ENCODE data around the gene MXRA8.
"Not testable (repeated sequence)": the region's sequence is repeated elsewhere in the genome, so short reads cannot be mapped to it uniquely, and the experiment has no call there.

MXRA8 gene, protein sequence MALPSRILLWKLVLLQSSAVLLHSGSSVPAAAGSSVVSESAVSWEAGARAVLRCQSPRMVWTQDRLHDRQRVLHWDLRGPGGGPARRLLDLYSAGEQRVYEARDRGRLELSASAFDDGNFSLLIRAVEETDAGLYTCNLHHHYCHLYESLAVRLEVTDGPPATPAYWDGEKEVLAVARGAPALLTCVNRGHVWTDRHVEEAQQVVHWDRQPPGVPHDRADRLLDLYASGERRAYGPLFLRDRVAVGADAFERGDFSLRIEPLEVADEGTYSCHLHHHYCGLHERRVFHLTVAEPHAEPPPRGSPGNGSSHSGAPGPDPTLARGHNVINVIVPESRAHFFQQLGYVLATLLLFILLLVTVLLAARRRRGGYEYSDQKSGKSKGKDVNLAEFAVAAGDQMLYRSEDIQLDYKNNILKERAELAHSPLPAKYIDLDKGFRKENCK
- 0 to 0.37 (median 0.13) reads per million in 4 experiments for total RNA-seq

DNA sequence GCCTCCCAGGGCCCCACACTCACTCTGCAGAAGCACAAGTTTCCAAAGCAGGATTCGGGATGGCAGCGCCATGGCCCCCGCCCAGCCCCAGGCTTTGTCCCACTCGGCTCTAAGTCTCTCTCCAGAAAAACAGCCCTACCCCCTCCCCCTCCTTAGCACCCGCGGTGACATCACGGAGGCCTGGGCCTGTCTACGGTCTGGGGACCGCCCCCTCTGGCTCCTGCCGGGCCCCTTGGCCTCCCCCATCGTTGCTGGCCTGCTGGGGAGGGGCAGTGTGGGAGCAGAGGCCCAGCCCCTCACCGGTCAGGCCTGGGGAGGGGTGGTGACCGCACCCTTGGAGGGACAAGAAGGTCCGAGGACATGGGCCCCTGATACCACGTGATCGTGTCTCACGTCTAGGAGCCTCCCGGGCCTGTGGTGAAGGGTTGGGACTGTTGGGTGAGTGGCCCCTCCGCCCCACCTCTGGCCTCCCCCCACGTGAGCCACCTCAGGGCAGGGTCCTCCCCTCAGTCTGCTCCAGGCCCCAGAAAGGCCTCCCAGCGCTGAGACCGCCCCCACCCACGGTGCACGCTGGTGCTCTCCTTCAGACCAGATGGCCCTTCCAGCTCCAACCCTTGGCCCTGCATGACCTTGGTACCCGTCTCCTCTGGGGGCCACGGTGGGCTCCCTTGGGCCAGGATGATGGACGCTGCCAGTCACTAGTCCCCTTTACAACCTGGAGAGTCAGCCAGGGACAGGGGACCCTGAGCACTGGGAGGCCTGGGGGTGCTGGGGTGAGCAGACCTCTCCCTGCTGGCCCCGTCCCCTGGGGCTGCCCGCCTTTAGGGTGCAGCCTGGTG is at the start of gene MXRA8:
Gene MXRA8 (minus strand): TSS at position 123 of the 839 bp plus-strand sequence. CDS start 51 bp downstream, at position 72.
- DNase-seq, result no peak

DNA sequence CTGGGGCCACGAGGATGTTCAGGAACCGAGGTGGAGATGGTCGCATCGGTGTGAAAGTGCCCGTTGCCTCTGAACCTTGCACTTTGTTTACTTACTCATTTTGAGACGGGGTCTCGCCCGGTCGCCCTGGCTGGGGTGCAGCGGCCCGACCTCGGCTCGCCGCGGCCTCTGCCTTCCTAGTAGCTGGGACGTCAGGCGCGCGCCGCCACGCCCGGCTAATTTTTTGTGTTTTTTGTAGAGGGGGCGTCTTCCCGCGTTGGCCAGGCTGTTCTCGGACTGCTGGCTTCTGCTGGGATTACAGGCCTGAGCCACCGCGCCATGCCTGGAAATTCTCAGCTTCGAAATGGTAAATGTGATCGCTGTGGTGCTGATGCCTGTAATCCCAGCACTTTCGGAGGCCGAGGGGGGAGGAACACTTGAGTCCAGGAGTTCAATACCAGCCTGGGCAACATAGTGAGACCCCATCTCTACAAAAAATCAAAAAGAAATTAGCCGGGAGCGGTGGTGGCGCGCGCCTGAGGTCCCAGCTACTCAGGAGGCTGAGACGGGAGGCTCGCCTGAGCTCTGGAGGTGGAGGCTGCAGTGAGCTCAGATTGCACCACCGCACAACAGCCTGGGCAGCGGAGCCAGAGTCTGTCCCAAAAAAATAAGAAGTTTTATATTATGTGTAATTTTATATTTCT is 49.4 kb upstream of the MXRA8 start:
- no peak for DNase-seq

DNA sequence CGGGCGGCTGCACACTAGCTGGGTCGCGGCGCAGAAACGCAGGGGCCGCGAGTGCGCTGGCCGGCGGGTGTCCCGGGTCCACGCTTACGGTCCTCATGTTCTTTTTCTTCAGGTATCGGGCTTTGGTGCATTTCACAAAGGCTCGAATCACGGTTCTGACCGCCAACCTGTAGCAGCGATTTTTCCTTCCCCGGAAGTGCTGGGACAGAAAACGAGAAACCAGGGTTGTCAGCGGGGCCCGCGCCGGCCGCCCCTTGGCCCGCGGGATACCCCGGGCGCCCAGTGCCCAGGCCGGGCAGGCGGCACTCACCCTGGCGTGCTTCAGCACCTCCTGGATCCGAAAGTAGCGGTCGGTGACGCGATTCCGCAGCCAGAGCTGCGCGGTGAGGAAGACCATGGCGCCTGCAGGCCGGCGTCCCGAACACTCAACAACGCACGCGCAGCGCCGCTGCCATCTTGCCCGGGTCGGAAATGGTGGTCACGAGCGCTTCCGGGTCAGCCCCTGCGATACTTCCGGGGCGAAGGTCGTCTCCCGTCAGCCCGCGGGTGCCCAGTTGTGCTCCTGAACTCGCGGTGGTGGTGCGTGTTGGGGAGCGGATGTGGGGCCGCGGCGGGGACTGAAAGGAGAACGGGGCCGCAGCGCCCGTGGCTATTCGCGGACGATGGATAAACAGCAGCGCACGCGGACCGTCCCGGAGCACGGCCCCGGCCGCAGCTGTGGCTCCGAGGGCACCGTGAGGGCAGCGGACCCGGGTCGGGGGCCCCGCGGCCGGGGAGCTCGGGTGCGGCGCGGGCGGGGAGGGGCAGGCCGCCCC is 48.7 kb upstream of the MXRA8 start, which contains the start of gene MRPL20:
Gene MRPL20 (minus strand): TSS at position 473 of the 815 bp plus-strand sequence. CDS start 76 bp downstream, at position 397.
- peak; percentile 91 for DNase-seq

DNA sequence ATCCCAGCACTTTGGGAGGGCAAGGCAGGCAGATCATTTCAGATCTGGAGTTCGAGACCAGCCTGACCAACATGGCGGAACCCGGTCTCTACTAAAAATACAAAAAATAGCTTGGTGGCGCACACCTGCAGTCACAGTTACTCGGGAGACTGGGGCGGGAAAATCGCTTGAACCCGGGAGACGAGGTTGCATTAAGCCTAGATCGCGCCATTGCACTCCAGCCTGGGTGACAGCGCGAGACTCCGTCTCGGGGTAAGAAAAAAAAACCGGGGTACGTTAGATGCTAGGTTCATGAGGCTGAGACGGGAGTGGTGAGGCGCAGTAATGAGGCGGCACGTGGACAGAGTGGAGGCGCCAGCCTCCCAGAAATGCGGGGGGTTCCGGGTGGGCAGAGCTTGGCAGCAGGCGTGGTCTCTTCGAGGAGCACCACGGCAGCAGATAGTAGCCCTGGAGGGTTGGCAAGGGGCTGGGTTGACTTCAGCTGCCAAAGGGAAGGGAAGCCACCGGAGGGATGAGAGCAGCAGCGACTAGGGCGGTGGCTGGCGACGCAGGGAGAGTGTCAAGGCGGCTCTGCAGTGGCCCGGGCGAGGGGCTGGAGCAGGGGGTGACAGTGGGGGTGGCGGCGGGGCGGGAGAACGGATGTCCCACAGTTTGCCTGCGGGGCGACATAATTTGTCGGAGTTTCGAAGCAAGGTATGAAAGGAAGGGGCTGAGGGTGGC is 47.9 kb upstream of the MXRA8 start:
- no peak for DNase-seq

DNA sequence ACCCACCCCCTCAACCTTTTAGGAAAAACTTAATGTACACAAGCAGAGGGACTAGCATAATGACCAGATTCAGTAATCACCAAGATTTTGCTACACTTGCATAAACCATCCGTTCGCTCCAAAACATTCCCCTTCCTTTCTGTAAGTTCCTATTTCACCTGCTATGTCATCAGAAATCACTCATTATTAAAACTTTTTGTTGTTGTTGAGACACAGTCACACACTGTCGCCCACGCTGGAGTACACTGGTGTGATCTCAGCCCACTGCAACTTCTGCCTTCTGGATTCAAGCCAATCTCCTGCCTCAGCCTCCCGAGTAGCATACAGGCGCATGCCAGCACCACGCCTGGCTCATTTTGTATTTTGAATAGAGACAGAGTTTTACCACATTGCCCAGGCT is 45.3 kb upstream of the MXRA8 start:
- no peak for DNase-seq

DNA sequence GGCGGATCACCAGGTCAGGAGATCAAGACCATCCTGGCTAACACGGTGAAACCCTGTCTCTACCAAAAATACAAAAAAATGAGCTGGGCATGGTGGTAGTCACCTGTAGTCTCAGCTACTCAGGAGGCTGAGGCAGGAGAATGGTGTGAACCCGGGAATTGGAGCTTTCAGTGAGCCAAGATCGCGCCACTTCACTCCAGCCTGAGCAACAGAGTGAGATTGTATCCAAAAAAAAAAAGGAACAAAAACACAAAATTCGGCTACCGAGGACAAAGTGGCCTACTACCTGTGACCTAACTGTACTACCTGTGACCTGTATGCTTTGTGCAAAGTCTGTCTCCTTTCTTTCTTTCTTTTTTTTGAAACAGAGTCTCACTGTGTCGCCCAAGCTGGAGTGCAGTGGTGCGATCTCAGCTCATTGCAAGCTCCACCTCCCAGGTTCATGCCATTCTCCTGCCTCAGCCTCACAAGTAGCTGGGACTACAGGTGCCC is 44.6 kb upstream of the MXRA8 start:
- not testable (repeated sequence) for DNase-seq

DNA sequence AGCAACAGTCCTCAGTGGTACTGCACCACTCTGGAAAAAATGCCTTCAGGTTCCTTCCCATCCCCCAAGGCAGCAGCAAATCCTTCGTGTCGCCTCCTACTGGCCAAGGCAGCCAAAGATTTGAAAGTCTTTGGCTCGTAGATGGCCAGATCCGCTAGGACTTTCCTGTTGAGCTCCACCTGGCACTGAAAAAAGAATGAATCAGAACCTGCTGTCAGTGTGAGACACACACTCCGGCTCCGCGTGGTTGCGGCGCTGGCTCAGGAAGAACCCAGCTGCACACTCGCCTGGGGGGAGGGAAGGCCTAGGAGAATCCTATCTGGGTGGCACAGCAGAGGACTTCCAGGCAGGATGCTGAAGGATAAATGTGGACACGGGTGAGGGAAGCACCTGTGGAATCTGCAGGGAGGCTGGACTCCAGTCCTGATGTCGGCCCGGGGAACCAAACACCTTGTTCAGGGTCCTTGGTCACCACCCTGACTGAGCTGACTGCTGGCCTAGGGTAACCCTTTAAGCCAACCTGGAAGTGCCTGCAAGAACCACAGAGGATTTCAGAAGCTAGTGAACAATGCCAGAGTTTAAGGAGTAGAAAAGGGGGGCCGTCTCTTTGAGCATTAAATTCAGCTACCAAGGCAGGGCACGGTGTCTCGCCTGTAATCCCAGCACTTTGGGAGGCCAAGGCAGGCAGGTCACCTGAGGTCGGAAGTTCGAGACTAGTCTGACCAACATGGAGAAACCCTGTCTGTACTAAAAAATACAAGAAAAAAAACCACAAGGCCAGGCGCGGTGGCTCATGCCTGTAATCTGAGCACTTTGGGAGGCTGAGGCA is 43.9 kb upstream of the MXRA8 start:
- no peak for DNase-seq

DNA sequence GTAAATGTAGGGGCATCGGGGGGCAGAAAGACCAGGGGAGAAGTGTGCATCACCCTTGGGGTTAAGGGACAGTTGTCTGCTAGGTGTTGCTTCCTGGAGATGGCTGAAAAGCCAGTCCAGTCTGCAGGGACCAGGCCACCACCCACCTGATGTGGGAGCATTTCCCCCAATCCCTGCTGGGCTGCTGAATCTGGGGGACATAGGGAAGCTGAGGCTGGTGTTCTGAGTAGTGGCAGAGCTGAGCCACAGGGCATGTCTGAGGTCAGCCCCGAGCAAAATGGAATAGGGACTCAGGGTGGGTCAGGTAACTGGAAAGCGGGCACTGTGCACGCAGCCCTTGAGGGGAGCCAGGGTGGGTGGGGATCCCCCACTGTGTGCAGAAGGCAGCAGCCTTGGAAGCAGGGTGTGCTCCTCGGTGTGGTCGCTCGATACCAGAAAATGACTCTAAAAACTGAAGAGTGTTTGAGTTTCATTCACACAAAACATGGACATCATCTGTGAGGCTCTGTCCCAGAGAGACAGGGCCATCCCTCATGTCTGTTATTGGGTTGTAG is 43.2 kb upstream of the MXRA8 start:
- DNase-seq, result no peak

DNA sequence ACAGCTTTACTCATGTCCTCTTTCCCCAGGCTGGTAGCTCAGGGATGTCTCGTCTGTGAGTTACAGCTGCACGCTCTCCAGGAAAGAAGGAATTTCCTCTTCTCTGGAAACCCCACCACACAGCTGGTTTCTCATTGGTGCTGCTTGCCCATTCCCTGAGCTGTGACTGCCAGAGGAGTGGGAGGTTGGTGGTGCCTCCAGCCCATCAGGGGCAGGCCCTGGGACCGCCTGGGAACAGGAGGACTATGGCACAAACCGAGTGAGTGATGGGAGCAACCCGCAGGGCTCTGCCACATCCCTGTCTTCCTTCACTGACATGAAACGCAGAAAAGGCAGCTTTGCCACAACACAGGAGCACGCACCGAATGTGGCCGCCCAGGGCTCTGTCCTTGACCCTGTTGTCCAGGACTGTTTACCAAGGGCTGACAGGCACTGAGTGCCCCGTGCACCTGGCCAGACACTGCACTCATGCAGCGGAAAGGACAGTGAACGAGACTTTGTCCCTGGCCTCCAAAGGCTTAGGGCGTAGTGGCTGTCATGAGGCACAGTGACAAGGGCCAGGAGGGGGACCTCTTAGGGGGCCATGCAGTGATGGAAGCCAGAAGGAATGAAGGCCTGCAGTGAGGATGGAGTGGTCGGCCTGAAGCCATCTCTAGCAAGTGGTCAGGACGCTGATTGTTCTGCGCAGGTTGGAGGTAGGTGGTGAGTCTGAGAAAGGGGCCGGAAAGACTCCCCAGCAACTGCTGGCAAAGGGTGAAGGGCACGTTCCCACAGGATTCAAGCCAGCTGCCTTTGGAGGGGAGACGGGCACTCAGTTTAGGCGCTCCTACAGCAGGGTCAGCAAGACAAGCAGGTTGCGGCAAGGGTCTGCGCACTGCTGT is 42.5 kb upstream of the MXRA8 start:
- no peak for DNase-seq

DNA sequence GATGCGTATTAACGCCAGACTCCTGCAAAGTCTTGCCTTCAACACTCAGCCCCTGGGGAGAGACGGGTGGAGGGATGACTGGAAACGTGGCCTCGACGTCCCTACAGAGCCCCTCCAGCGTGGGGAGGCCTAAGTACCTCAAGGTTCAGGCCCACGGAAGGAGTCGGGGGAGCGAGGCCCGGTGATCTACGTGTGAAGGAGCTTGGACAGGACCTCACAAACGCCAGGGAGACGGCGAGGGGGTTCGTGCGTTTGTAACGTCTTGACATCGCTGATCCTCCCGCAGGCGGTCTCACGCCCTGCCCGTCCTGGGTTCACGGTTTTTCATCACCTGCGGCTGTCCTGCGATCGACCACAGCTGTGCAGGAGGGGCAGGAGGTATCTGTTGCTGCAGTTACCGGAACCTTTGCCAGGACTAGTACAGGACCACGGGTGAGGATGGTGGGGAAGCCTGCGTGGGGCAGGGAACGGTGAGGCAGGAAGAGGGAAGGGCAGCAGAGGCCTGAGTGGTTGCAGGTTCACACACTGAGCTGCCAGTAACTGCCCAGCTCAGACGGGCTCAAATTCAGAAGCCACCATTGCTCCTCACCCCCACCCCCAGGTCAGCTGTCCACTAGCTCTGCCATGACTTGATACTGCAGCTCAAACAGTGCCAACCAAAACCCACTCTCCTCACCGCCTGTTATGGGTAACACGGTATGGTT is 41.7 kb upstream of the MXRA8 start:
- DNase-seq, result no peak

DNA sequence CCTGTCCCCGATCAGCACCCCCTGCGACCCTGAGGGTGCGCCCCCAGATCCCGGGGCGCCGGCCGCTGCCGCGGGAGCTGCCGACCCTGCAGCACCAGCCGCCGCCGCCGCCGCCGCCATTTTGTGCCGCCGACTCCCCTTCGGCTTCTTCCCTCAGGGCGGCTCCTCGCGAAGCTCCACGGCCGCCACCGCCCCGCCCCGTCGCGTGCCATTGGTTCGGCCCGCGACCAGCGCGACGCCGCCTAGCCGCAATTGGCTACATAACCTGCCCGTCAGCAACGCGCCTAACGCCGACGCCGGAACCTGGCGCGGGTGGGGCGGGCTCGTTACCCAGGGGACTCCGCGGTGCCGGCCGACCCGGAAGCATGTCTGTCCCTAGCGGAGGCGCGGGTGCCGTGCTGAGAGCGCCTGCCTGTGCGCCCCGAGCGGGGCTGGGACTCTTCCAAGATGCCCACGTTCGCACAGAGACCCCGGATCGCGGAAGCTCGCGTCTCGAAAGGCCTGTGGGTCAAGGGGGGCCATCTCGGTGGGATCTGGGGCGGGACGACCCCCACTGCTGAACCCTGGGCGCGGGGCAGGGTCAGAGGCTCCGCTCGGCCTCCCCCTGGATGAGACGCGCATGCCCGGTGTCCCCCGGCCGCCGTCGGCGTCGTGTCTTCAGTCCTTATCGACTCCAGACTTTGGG is 41.0 kb upstream of the MXRA8 start, which contains the start of gene CCNL2:
Gene CCNL2 (minus strand): TSS at position 149 of the 685 bp plus-strand sequence. CDS start 29 bp downstream, at position 120.
- peak; percentile 98 for DNase-seq

DNA sequence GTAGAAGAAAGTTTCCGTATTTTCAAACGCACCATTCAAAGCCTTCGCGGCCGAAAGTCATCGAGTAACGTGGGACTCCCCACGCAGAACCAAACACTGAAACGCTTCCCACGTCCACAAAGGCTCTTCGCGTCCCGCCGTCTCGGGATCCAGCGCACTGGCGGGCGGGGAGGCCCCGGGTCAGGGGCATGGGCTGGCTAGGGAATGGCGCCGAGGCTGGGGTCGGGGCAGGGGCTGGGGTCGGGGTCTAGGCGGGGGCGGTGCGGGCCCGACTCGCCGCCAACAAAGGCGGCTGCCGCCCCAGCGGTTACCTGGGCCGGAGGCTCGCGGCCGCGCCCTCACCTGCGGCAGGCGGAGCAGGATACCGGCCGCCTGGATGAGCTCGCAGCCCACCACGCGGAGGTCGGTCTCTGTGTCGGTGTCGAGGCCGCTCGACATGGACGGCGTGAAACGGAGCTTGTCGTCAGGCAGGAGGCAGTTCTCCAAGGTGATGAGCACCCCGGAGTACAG is 40.4 kb upstream of the MXRA8 start:
- DNase-seq, result no peak

DNA sequence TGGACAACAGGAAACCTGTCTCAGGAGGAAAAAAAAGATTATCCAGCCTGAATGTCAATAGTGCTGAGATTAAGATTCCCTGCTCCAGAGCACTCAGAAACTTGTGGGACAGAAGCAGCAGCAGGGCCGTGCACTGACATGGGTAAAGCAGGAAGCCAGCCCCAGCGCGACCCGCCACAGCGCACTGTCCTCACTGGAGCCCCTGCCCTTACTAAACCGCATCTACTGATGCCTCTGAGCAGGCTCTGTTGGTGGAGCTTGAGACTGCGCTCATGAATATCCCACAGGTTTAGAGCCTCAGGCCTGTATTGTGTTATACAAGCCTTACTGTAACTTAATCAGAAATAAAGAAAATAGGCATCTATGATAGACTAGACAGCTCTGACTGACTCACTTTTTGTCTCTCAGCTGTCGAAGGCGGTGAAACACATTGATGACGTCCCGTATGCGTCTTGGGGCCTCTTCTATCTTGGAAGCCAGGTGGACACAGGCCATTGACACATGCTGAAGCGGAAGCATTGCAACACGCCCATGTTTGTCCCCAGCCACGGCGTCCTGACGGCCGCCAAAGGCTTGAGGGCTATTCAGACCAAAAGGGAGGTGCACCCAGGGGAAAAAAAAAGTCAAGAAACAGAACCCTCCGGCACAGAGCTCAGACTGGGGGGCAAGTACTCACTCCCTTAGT is 39.6 kb upstream of the MXRA8 start:
- DNase-seq, result no peak

DNA sequence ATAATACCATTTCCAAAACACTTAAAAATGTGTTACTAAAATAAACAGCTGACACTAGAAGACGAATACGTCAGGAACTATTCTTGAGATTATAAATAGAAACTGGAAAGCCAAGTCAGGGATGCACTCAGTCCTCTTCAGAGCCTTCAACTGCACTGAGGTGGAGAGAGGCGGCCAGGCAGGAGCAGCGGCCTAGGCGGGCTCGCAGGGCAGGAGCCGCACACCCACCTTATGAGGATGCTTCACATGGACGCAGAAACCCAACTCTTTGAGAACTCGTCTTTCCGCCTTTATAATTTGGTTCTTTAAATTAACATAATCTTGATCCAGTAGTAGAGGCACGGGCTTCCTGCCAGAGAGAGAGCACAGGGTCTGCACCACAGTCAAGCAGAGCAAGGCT is 36.8 kb upstream of the MXRA8 start:
- DNase-seq, result no peak

DNA sequence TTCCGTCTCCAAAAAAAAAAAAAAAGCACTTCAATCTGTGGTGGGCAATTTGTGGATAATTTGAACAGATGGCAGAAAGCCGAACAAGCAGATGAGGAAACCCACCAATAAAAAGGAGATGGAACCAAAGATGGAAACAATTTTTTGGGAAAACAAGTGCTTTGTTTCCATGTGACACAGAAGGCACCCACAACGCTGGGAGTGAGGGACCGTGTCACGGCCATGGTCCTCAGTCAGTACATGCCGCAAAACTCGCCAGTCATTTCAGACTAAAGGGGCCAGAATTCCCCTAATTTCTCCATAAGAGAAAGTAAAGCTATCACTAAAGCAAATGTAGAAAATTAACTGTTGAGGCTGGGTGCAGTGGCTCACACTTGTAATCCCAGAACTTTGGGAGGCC is 35.8 kb upstream of the MXRA8 start:
- DNase-seq, result no peak

DNA sequence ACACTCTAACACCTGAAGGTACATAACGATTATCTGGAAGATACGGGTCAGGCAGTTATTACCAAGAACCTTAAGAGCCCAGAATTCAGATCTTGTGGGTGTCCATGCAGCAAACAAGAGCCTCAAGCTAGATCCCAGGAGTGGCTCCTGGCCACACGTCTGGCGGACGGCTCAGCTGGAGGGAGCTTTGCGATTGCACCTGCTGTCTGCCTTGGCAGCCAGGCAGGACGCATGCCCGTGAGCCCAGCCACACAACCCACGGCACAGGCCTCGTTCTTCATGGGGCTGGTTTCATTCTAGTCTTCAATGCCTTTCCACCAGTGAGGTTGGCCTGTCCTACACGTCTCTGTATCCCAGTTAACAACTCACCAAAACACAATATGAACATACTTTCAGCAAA is 35.1 kb upstream of the MXRA8 start:
- no peak for DNase-seq

DNA sequence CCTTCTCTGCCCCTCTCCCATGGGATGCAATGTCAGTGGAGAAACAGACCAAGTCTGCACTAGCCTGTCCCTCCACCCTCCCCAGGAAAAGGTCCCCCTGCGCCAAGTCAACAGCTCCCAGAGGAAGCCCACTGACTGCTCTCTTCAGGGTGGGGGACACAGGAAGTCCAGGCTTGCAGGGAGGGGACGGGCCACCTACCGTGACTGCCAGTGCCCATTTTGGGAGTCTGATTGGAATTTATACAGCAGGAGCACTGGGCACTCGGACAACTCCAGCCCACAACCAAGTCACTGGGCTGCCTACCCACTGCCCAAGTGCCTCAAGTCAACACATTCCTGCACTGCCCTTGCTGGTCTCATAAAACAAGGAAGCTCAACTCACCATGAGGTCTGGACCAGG is 34.7 kb upstream of the MXRA8 start:
- DNase-seq, result no peak
